Ovary (tissue), 3 donors: ENCODE data around the gene CCDC88B.

Experiments used
- EP300 ChIP-seq: sonication (generic); formaldehyde crosslinking; IDR thresholded peaks from one replicate; pipeline ENCODE4 v1.6.1; 2017; ENCODE audit warnings: antibody characterized with exemption
- POLR2A ChIP-seq: fragments of 450-650 bp; IDR thresholded peaks from one replicate; pipeline ENCODE4 v1.6.1; 2017; ENCODE audit warnings: antibody characterized with exemption, mild to moderate bottlenecking, moderate library complexity
- TF ChIP-seq, protein P1 (sequence below), 3 donors: fragments of 450-650 bp in 2 of 3; fragments of 200-600 bp in 1 of 3; IDR thresholded peaks; one replicate each; pipeline versions ENCODE4 v1.5.1 to v1.8.0; 2016 to 2022; ENCODE audit warnings: antibody characterized with exemption in 3 of 3, mild to moderate bottlenecking in 1 of 3
- donor health status: DM: no; HTN: no; CAD: no.

DNA sequence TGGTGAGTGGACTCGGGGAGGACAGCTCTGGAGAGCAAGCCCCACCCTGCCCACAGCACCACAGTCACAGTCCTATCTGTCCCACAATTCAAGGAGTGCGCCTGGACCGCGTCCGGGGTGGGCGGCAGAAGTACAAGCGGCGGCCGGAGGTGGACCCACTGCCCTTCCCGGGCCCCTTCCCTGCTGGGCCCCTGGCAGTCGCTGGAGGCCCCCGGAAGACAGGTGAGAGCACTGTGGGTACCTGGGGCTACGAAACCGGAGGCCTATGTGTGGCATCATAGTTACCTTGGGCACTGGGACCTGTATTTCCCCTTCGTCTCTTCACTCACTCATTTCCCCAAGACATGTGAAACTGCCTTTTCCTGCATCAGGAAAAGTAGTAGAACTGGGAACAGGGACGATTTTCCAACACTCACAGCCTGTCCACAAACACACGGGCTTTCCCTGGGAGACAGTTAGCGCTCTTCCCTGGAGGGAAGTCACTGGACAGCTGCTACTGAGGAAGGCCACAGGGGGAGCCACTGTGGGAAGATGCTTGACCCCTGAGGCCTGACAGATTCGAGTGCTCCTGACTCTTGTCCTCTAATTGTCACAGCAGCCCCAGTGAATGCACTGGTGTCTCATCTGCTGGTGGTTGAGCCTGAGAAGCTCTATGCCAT is 25.7 kb upstream of the CCDC88B start:
- TF ChIP-seq, protein P1, sequence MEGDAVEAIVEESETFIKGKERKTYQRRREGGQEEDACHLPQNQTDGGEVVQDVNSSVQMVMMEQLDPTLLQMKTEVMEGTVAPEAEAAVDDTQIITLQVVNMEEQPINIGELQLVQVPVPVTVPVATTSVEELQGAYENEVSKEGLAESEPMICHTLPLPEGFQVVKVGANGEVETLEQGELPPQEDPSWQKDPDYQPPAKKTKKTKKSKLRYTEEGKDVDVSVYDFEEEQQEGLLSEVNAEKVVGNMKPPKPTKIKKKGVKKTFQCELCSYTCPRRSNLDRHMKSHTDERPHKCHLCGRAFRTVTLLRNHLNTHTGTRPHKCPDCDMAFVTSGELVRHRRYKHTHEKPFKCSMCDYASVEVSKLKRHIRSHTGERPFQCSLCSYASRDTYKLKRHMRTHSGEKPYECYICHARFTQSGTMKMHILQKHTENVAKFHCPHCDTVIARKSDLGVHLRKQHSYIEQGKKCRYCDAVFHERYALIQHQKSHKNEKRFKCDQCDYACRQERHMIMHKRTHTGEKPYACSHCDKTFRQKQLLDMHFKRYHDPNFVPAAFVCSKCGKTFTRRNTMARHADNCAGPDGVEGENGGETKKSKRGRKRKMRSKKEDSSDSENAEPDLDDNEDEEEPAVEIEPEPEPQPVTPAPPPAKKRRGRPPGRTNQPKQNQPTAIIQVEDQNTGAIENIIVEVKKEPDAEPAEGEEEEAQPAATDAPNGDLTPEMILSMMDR (IDR thresholded peaks at IDR 0.05): no peak
- TF ChIP-seq POLR2A: no peak
- no peak for TF ChIP-seq EP300
